ENCODE results near the gene MYH14. TPM values are rescaled to one million over a fixed set of nuclear protein-coding genes. Genes with fewer than 3 reads are reported as not detected.
A peak's percentile ranks its signal among the peaks of the same experiment; 100 is the strongest.

MYH14 gene
- polyA plus RNA-seq, 1 donor (not counting 4 experiments of a cell fraction or from before 2014, with no cell fraction given), result 0.20 TPM

DNA sequence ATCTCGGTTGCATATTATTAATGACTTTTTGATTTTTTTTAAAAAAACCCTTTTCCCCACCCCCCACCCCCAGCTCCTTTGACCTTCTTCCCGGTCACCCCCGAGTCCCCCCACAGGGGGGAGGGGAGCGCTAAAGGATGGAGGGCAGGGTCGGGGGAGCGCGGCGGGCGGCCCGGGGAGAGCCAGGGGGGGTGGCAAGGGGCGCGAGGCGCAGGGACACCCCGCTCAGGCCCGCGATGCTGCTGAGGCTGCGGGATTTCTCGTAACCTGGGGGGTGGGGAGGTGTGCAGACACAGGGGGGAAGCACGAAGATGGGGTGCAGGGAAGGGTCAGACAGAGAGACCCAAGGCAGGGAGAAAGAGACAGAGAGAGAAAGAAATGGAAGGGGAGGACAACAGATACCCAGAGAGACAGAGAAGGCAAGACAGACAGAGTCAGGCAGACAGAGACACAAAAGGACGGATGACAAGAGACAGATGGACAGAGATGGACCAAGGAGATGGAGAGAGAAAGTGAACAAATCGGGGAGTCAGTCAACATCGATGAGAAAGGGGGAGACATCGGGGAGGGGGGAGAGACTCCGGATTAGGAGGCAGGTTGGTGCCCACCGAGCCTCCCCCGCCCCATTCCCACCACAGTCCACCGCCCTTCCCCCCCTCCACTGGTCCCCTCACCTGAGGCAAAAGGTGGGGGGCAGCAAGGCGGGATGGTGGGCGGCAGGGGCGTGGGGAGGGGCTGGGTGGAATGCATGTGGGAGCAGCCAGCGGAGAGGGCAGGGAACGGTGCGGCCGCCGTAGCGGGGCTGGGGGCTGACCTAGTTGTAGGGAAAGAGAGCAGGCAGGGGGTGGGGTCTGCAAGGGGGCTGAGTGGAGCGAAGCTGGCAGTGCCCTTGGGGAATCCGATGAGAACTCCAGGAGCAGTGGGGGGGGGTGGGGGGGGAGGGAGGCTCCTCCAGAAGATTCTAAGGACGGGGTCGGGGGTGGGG, 111.6 kb downstream of the MYH14 start:
- dilution Hi-C loops (cut with MboI; ENCODE audit: extremely low pct_ligation_motif_present, low sequenced_read_pairs), result no loop called here
- Histone ChIP-seq H3K27ac (ENCODE audit: control insufficient read depth, insufficient read depth, low read length) (no peak overlapping the region), H3K9ac (ENCODE audit: control insufficient read depth, extremely low read depth, insufficient read depth, low read length) (no peak overlapping the region), H3K36me3 (ENCODE audit: control insufficient read depth in 2 of 2, extremely low read depth in 1 of 2, insufficient read depth in 2 of 2, low read length in 2 of 2) (no peaks in the 10 kb centered on the region), H3K4me1 (ENCODE audit: control insufficient read depth, extremely low read depth, insufficient read depth, low read length) (no peaks in the 10 kb centered on the region), H3K4me2 (ENCODE audit: control insufficient read depth, extremely low read depth, insufficient read depth, low read depth, low read length) (no peak overlapping the region), H3K27me3 (ENCODE audit: control insufficient read depth, extremely low read depth, insufficient read depth, low read length) (peaks cover 45% of the 10 kb centered on the region), H3K9me3 (ENCODE audit: control insufficient read depth, low read depth, low read length) (no peaks in the 10 kb centered on the region), H2AFZ (ENCODE audit: control insufficient read depth, low read length) (no peak overlapping the region), H3K4me3 (ENCODE audit: control insufficient read depth in 2 of 3, extremely low read depth in 1 of 3, insufficient read depth in 2 of 3, low read depth in 1 of 3, low read length in 3 of 3) (no peak overlapping the region), H3K79me2 (ENCODE audit: control insufficient read depth, insufficient read depth, low read length) (no peaks in the 10 kb centered on the region), H3K9me1 (ENCODE audit: control insufficient read depth, extremely low read depth, insufficient read depth, low read length) (no peaks in the 10 kb centered on the region), H4K20me1 (ENCODE audit: control insufficient read depth, extremely low read depth, insufficient read depth, low read length) (no peaks in the 10 kb centered on the region)
- peak; percentile 40 for TF ChIP-seq EZH2 (IDR thresholded peaks at IDR 0.05; ENCODE audit: low read length)
- TF ChIP-seq, protein P1, sequence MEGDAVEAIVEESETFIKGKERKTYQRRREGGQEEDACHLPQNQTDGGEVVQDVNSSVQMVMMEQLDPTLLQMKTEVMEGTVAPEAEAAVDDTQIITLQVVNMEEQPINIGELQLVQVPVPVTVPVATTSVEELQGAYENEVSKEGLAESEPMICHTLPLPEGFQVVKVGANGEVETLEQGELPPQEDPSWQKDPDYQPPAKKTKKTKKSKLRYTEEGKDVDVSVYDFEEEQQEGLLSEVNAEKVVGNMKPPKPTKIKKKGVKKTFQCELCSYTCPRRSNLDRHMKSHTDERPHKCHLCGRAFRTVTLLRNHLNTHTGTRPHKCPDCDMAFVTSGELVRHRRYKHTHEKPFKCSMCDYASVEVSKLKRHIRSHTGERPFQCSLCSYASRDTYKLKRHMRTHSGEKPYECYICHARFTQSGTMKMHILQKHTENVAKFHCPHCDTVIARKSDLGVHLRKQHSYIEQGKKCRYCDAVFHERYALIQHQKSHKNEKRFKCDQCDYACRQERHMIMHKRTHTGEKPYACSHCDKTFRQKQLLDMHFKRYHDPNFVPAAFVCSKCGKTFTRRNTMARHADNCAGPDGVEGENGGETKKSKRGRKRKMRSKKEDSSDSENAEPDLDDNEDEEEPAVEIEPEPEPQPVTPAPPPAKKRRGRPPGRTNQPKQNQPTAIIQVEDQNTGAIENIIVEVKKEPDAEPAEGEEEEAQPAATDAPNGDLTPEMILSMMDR (optimal IDR thresholded peaks at IDR 0.05 in 1 of 3, IDR thresholded peaks at IDR 0.05 in 1 of 3, conservative IDR thresholded peaks at IDR 0.05 in 1 of 3; ENCODE audit: extremely low read depth in 1 of 3, insufficient read depth in 2 of 3, low read length in 3 of 3), result no peak
- DNase-seq (ENCODE audit: low read depth, low spot score) (no peak), FAIRE-seq (no peak)

DNA sequence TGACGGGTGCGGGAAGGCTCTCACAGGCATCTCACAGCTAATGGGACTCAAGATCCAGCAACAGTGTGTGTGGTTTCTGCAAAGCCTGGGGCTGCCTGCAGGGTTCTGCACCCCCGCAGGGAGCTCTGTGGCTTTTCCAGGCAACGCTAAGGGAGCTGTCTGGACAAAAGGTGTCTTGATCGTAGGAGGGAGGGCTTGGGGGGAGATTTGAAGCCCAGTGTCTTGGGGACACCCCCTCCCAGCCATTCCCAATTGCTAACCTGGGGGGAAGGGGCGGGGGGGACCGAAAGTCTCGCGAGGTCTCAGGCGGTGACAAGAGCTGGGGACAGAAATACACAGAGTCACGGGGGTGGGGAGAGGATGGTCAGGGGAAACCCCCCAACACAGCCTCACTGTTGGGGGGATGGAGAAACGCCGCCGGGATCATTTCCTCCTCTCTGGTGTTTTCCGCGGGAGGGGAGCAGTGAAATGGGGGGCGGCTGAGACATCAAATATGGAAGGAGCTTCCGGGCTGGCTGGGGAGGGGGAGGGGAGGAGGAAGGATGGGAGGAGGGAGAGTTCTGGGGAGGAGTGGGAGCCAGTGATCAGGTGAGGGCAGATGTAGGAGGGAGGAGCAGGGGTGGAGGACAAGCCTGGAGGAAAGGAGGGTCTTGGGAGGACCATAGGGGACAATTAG, 112.5 kb downstream of the MYH14 start:
- H3K9me3 ChIP-seq (ENCODE audit: control insufficient read depth, low read depth, low read length), result no peaks in the 10 kb centered on the region
- H3K79me2 ChIP-seq (ENCODE audit: control insufficient read depth, insufficient read depth, low read length), result no peaks in the 10 kb centered on the region
- peaks cover 40% of the 10 kb centered on the region for H3K27me3 ChIP-seq (ENCODE audit: control insufficient read depth, extremely low read depth, insufficient read depth, low read length)
- no peak for FAIRE-seq
- dilution Hi-C loops (cut with MboI; ENCODE audit: extremely low pct_ligation_motif_present, low sequenced_read_pairs), result no loop called here
- no peak overlapping the region for H3K9ac ChIP-seq (ENCODE audit: control insufficient read depth, extremely low read depth, insufficient read depth, low read length)
- H3K4me3 ChIP-seq (ENCODE audit: control insufficient read depth in 2 of 3, extremely low read depth in 1 of 3, insufficient read depth in 2 of 3, low read depth in 1 of 3, low read length in 3 of 3), result no peak overlapping the region
- no peak overlapping the region for H2AFZ ChIP-seq (ENCODE audit: control insufficient read depth, low read length)
- H3K9me1 ChIP-seq (ENCODE audit: control insufficient read depth, extremely low read depth, insufficient read depth, low read length), result no peaks in the 10 kb centered on the region
- no peaks in the 10 kb centered on the region for H3K36me3 ChIP-seq (ENCODE audit: control insufficient read depth in 2 of 2, extremely low read depth in 1 of 2, insufficient read depth in 2 of 2, low read length in 2 of 2)
- no peak overlapping the region for H3K27ac ChIP-seq (ENCODE audit: control insufficient read depth, insufficient read depth, low read length)
- no peaks in the 10 kb centered on the region for H3K4me1 ChIP-seq (ENCODE audit: control insufficient read depth, extremely low read depth, insufficient read depth, low read length)
- H3K4me2 ChIP-seq (ENCODE audit: control insufficient read depth, extremely low read depth, insufficient read depth, low read depth, low read length), result no peak overlapping the region
- no peak for TF ChIP-seq EZH2 (IDR thresholded peaks at IDR 0.05; ENCODE audit: low read length)
- TF ChIP-seq, protein P1 (optimal IDR thresholded peaks at IDR 0.05 in 1 of 3, IDR thresholded peaks at IDR 0.05 in 1 of 3, conservative IDR thresholded peaks at IDR 0.05 in 1 of 3; ENCODE audit: extremely low read depth in 1 of 3, insufficient read depth in 2 of 3, low read length in 3 of 3), result no peak
- no peaks in the 10 kb centered on the region for H4K20me1 ChIP-seq (ENCODE audit: control insufficient read depth, extremely low read depth, insufficient read depth, low read length)
- DNase-seq (ENCODE audit: low read depth, low spot score), result no peak
